Measurements from ENCODE around the gene R3HCC1L. TPM values are rescaled to one million over a fixed set of nuclear protein-coding genes. Genes with fewer than 3 reads are reported as not detected.

Gene R3HCC1L
- total and polyA plus RNA-seq, 2 donors (not counting 1 experiment from before 2014, with no cell fraction given) = 11.6 to 25.1 TPM

DNA sequence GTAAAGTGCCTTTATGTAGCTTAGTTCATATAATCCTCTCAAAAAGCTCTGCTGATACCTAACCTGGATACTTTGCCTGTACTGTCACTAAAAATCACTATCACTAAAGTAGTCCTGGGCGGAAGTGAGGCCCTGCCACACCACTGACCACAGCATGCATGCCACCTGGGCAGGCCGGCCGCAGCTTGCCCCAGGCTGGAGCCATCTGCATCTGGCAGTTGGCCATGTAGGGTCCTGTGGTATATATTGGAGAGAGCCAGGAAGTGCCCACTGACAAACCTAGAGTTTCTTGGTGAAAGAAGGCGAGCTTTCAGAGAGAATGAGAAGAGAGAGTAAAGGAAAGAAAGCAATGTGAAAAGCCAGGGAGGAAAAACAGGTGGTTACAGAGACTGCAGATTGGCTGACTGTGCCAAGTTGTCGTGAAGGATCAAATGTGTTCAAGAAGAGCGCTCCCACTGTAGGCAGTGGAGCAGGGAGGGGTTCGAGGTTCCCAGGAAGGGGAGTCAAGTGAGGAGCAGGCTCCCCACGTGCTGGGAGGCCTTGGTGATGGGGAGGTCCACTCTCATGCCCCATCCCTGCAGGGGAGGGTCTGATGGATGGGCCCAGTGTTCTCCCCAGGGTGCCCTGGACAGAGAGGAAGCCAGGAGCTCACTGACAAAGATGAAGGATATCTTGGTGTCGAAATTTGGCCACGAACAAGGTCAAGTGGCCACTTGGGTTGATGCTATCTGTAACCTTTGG, 119.9 kb downstream of the R3HCC1L start:
- Mint-ChIP-seq H3K27me3 (no peaks in the 10 kb centered on the region), H3K4me3 (no peak overlapping the region), H3K9me3 (ENCODE audit: insufficient read depth) (no peaks in the 10 kb centered on the region), H3K27ac (no peak overlapping the region), H3K4me1 (no peaks in the 10 kb centered on the region)
- 94% methylated on average over 10 of the region's 10 CpGs for WGBS (ENCODE audit: insufficient coverage)
- TF ChIP-seq, protein P1, sequence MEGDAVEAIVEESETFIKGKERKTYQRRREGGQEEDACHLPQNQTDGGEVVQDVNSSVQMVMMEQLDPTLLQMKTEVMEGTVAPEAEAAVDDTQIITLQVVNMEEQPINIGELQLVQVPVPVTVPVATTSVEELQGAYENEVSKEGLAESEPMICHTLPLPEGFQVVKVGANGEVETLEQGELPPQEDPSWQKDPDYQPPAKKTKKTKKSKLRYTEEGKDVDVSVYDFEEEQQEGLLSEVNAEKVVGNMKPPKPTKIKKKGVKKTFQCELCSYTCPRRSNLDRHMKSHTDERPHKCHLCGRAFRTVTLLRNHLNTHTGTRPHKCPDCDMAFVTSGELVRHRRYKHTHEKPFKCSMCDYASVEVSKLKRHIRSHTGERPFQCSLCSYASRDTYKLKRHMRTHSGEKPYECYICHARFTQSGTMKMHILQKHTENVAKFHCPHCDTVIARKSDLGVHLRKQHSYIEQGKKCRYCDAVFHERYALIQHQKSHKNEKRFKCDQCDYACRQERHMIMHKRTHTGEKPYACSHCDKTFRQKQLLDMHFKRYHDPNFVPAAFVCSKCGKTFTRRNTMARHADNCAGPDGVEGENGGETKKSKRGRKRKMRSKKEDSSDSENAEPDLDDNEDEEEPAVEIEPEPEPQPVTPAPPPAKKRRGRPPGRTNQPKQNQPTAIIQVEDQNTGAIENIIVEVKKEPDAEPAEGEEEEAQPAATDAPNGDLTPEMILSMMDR (IDR thresholded peaks at IDR 0.05) = no peak
- no peak for TF ChIP-seq EZH2 (IDR thresholded peaks at IDR 0.05; ENCODE audit: borderline replicate concordance, insufficient read depth, low read depth, low read length, poor library complexity, severe bottlenecking)
- H3K4me1 ChIP-seq (ENCODE audit: control insufficient read depth in 2 of 2, insufficient read depth in 2 of 2, low read length in 2 of 2) = no peaks in the 10 kb centered on the region
- H3K4me3 ChIP-seq (ENCODE audit: control extremely low read depth in 1 of 5, extremely low read depth in 1 of 5, insufficient read depth in 1 of 5, low read depth in 2 of 5, low read length in 4 of 5) = no peak overlapping the region
- no peaks in the 10 kb centered on the region for H3K27me3 ChIP-seq (replicated peaks in 1 of 4; ENCODE audit: control extremely low read depth in 1 of 4, control insufficient read depth in 3 of 4, insufficient read depth in 4 of 4, low read length in 3 of 4)
- H3K27ac ChIP-seq (ENCODE audit: low read length in 2 of 2) = no peak overlapping the region
- H3K79me2 ChIP-seq (ENCODE audit: control insufficient read depth, insufficient read depth, low read length) = no peaks in the 10 kb centered on the region
- no peak overlapping the region for H3K4me2 ChIP-seq (replicated peaks; ENCODE audit: low read depth, low read length, poor library complexity, severe bottlenecking)
- ATAC-seq (ENCODE audit: low read depth) = no peak
- no peak for DNase-seq
- no peak overlapping the region for H3K9ac ChIP-seq (ENCODE audit: low read length)
- H3K9me3 ChIP-seq (ENCODE audit: control extremely low read depth in 1 of 3, control insufficient read depth in 2 of 3, insufficient read depth in 1 of 3, low read length in 2 of 3) = no peaks in the 10 kb centered on the region
- H2AFZ ChIP-seq (ENCODE audit: insufficient read depth, low read depth, low read length, poor library complexity, severe bottlenecking) = no peak overlapping the region
- POLR2A ChIA-PET = no interaction called here
- intact Hi-C loops (cut with micrococcal nuclease) = no loop called here
- H4K20me1 ChIP-seq (ENCODE audit: control insufficient read depth, insufficient read depth, low read length, poor library complexity, severe bottlenecking) = no peaks in the 10 kb centered on the region
- CTCF ChIA-PET = no interaction called here
- peaks cover 0 to 2% of the 10 kb centered on the region in 2 experiments for H3K36me3 ChIP-seq (replicated peaks in 1 of 2; ENCODE audit: control extremely low read depth in 1 of 2, control insufficient read depth in 1 of 2, extremely low read depth in 1 of 2, insufficient read depth in 2 of 2, low read length in 1 of 2)

DNA sequence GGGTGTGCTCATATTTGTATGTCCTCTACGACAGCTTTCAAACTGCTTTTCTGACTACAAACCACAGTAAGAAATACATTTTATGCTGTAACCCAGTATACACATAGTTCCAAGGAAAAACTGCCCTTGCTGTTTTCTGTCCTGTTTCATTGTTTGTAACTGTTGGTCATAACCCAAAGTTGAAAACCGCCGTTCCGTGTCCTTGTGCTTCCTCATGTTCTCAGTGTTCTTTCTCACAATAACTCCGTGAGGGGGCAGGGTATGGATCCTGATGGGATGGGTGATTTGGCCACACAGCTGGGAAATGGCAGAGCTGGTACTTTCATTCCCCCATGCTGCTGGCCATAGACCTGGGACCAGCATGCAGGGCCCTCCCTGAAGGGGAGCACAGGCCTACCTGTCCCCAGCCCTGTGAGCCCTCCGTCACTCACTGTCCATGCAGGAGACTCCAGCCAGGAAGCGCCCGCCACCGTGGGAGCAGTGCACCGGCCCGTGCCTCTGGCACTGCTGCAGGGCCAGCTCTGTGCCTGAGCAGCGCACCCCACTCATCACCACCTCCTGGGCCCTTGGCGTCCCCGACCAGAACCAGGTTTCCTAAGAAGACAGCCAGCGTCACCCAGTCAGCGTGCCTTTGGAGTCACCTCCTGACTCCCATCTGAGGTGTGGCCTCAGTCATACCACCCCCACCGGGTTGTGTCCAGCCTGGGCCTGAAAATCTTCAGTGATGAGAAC, 120.9 kb downstream of the R3HCC1L start:
- no peak overlapping the region for H3K4me3 ChIP-seq (ENCODE audit: control extremely low read depth in 1 of 5, extremely low read depth in 1 of 5, insufficient read depth in 1 of 5, low read depth in 2 of 5, low read length in 4 of 5)
- H3K9me3 Mint-ChIP-seq (ENCODE audit: insufficient read depth) = no peaks in the 10 kb centered on the region

More for the DNA sequence above, 120.9 kb downstream of the R3HCC1L start:
- Mint-ChIP-seq H3K27ac (no peak overlapping the region), H3K27me3 (no peaks in the 10 kb centered on the region), H3K4me3 (no peak overlapping the region), H3K4me1 (no peaks in the 10 kb centered on the region)
- no peaks in the 10 kb centered on the region for H3K9me3 ChIP-seq (ENCODE audit: control extremely low read depth in 1 of 3, control insufficient read depth in 2 of 3, insufficient read depth in 1 of 3, low read length in 2 of 3)
- 96% methylated on average over 13 of the region's 17 CpGs for WGBS (ENCODE audit: insufficient coverage)
- H3K36me3 ChIP-seq (replicated peaks in 1 of 2; ENCODE audit: control extremely low read depth in 1 of 2, control insufficient read depth in 1 of 2, extremely low read depth in 1 of 2, insufficient read depth in 2 of 2, low read length in 1 of 2) = peaks cover 0 to 2% of the 10 kb centered on the region in 2 experiments
- intact Hi-C loops (cut with micrococcal nuclease) = no loop called here
- ChIA-PET CTCF (no interaction called here), POLR2A (no interaction called here)
- H3K79me2 ChIP-seq (ENCODE audit: control insufficient read depth, insufficient read depth, low read length) = no peaks in the 10 kb centered on the region
- TF ChIP-seq EZH2 (IDR thresholded peaks at IDR 0.05; ENCODE audit: borderline replicate concordance, insufficient read depth, low read depth, low read length, poor library complexity, severe bottlenecking) = no peak
- TF ChIP-seq, protein P1 (IDR thresholded peaks at IDR 0.05) = no peak
- H3K27me3 ChIP-seq (replicated peaks in 1 of 4; ENCODE audit: control extremely low read depth in 1 of 4, control insufficient read depth in 3 of 4, insufficient read depth in 4 of 4, low read length in 3 of 4) = no peaks in the 10 kb centered on the region
- no peaks in the 10 kb centered on the region for H3K4me1 ChIP-seq (ENCODE audit: control insufficient read depth in 2 of 2, insufficient read depth in 2 of 2, low read length in 2 of 2)
- H3K27ac ChIP-seq (ENCODE audit: low read length in 2 of 2) = no peak overlapping the region
- H3K4me2 ChIP-seq (replicated peaks; ENCODE audit: low read depth, low read length, poor library complexity, severe bottlenecking) = no peak overlapping the region
- ATAC-seq (ENCODE audit: low read depth) (no peak), DNase-seq (no peak)
- no peak overlapping the region for H2AFZ ChIP-seq (ENCODE audit: insufficient read depth, low read depth, low read length, poor library complexity, severe bottlenecking)
- H4K20me1 ChIP-seq (ENCODE audit: control insufficient read depth, insufficient read depth, low read length, poor library complexity, severe bottlenecking) = no peaks in the 10 kb centered on the region
- H3K9ac ChIP-seq (ENCODE audit: low read length) = no peak overlapping the region
